Progenitor cell of endocrine pancreas (in vitro differentiated cells): ENCODE measurements around the gene NLRP8. TPM values are rescaled to one million over a fixed set of nuclear protein-coding genes. Genes with fewer than 3 reads are reported as not detected.

Source experiments
- DNase-seq: peaks from one replicate; pipeline ENCODE4 v3.0.0; 2021; ENCODE audit warnings: low spot score; ENCODE audit not compliant: unreplicated experiment
- H3K27ac Mint-ChIP-seq: 2 replicates; pipeline ENCODE4 v1.8.0; 2021; ENCODE audit warnings: mild to moderate bottlenecking, moderate library complexity, mixed read lengths
- H3K27me3 Mint-ChIP-seq: 2 replicates; pipeline ENCODE4 v1.8.0; 2021; ENCODE audit warnings: mixed read lengths
- H3K36me3 Mint-ChIP-seq: 2 replicates; pipeline ENCODE4 v1.8.0; 2022; ENCODE audit warnings: mixed read lengths; ENCODE audit not compliant: insufficient read depth
- H3K4me1 Mint-ChIP-seq: 2 replicates; pipeline ENCODE4 v1.8.0; 2021; ENCODE audit warnings: low read depth, mixed read lengths
- H3K4me3 Mint-ChIP-seq: 2 replicates; pipeline ENCODE4 v1.8.0; 2021; ENCODE audit warnings: low read depth, mild to moderate bottlenecking, moderate library complexity, mixed read lengths
- H3K9me3 Mint-ChIP-seq: 2 replicates; pipeline ENCODE4 v1.8.0; 2021; ENCODE audit warnings: low read depth, mixed read lengths
- CTCF ChIP-seq: fragments of 200-600 bp; sonication (generic); IDR thresholded peaks from one replicate; pipeline ENCODE4 v1.5.0; 2021; ENCODE audit warnings: antibody characterized with exemption, mild to moderate bottlenecking; ENCODE audit not compliant: unreplicated experiment
- long read RNA-seq: library from polyadenylated mRNA; unstranded; transcript quantifications from one replicate; pipeline ENCODE4 v2.0.0, GENCODE V29; 2020
- total RNA-seq: library from RNA; stranded (reverse); gene quantifications from 2 replicates; pipeline ENCODE4 v1.2.1, GENCODE V29; 2021

The NLRP8 gene
- total RNA-seq: not detected in 2 replicates
- long read RNA-seq: 0 reads

- no peak within 1 kb of the TSS for H3K27ac Mint-ChIP-seq
- peaks cover 6% of the 10 kb centered on the region for H3K36me3 Mint-ChIP-seq
- no peaks in the 10 kb centered on the region for H3K27me3 Mint-ChIP-seq
- no peaks in the 10 kb centered on the region for H3K4me1 Mint-ChIP-seq
- DNase-seq: no peak
- H3K4me3 Mint-ChIP-seq: no peak within 1 kb of the TSS
- H3K9me3 Mint-ChIP-seq: peaks cover 40% of the 10 kb centered on the region
- TF ChIP-seq CTCF: no peak
These were observed at the start of gene NLRP8 for GRCh38 chr19:55947532-55947931. Gene NLRP8 (plus strand): TSS chr19:55947832.

GRCh38 chr19:55898911-55899310 lies 48.7 kb upstream of the NLRP8 start:
- no peak overlapping the region for H3K4me3 Mint-ChIP-seq
- peaks cover 44% of the 10 kb centered on the region for H3K9me3 Mint-ChIP-seq
- no peak overlapping the region for H3K27ac Mint-ChIP-seq
- no peak for DNase-seq
- no peaks in the 10 kb centered on the region for H3K27me3 Mint-ChIP-seq
- H3K4me1 Mint-ChIP-seq: no peaks in the 10 kb centered on the region
- TF ChIP-seq CTCF: no peak
- H3K36me3 Mint-ChIP-seq: peaks cover 4% of the 10 kb centered on the region

- peaks cover 49% of the 10 kb centered on the region for H3K9me3 Mint-ChIP-seq
- TF ChIP-seq CTCF: no peak
- no peaks in the 10 kb centered on the region for H3K4me1 Mint-ChIP-seq
- no peaks in the 10 kb centered on the region for H3K27me3 Mint-ChIP-seq
- no peak for DNase-seq
- peaks cover 2% of the 10 kb centered on the region for H3K36me3 Mint-ChIP-seq
- no peak overlapping the region for H3K27ac Mint-ChIP-seq
- H3K4me3 Mint-ChIP-seq: no peak overlapping the region
These were observed 46.1 kb upstream of the NLRP8 start for GRCh38 chr19:55901369-55902079.

GRCh38 chr19:55902080-55902751 lies 45.4 kb upstream of the NLRP8 start:
- H3K4me1 Mint-ChIP-seq: no peaks in the 10 kb centered on the region
- no peak for TF ChIP-seq CTCF
- no peak overlapping the region for H3K27ac Mint-ChIP-seq

GRCh38 chr19:55907286-55907685 lies 40.3 kb upstream of the NLRP8 start:
- DNase-seq: no peak
- no peak overlapping the region for H3K27ac Mint-ChIP-seq
- H3K36me3 Mint-ChIP-seq: peaks cover 4% of the 10 kb centered on the region
- TF ChIP-seq CTCF: no peak
- H3K27me3 Mint-ChIP-seq: no peaks in the 10 kb centered on the region
- peaks cover 67% of the 10 kb centered on the region for H3K9me3 Mint-ChIP-seq
- H3K4me1 Mint-ChIP-seq: no peaks in the 10 kb centered on the region
- no peak overlapping the region for H3K4me3 Mint-ChIP-seq

More at GRCh38 chr19:55902080-55902751, 45.4 kb upstream of the NLRP8 start:
- Mint-ChIP-seq H3K9me3 (peaks cover 46% of the 10 kb centered on the region), H3K36me3 (peaks cover 2% of the 10 kb centered on the region), H3K27me3 (no peaks in the 10 kb centered on the region), H3K4me3 (no peak overlapping the region)
- DNase-seq: no peak
